Tibial nerve (tissue), 4 donors: Measurements from ENCODE around the gene ANO4.

ENCODE experiments used
- EP300 ChIP-seq, 2 donors: sonication (generic); formaldehyde crosslinking; IDR thresholded peaks; one replicate each; pipeline ENCODE4 v1.6.1; 2017; ENCODE audit warnings: antibody characterized with exemption in 2 of 2, mild to moderate bottlenecking in 1 of 2
- TF ChIP-seq, protein P1 (sequence below), 5 experiments: fragments of 200-600 bp in 3 of 5; fragments of 450-650 bp in 2 of 5; sonication (generic) in 3 of 5; IDR thresholded peaks; one replicate each; pipeline ENCODE4 v1.5.1; 2016 to 2019; ENCODE audit warnings: antibody characterized with exemption in 5 of 5, mild to moderate bottlenecking in 3 of 5, moderate library complexity in 2 of 5

GRCh38 chr12:100962086-100962712 is 167.6 kb downstream of the ANO4 start:
- TF ChIP-seq, protein P1, sequence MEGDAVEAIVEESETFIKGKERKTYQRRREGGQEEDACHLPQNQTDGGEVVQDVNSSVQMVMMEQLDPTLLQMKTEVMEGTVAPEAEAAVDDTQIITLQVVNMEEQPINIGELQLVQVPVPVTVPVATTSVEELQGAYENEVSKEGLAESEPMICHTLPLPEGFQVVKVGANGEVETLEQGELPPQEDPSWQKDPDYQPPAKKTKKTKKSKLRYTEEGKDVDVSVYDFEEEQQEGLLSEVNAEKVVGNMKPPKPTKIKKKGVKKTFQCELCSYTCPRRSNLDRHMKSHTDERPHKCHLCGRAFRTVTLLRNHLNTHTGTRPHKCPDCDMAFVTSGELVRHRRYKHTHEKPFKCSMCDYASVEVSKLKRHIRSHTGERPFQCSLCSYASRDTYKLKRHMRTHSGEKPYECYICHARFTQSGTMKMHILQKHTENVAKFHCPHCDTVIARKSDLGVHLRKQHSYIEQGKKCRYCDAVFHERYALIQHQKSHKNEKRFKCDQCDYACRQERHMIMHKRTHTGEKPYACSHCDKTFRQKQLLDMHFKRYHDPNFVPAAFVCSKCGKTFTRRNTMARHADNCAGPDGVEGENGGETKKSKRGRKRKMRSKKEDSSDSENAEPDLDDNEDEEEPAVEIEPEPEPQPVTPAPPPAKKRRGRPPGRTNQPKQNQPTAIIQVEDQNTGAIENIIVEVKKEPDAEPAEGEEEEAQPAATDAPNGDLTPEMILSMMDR (IDR thresholded peaks at IDR 0.05), result no peak
- TF ChIP-seq EP300 (IDR thresholded peaks at IDR 0.05), result no peak
